Urothelium cell line (cell line): Measurements from ENCODE around the gene HOXA9.

Experiments
- DNase-seq: peaks from one replicate; pipeline ENCODE4 v3.0.0; 2011; ENCODE audit warnings: low spot score, mixed read lengths
- FAIRE-seq: peaks from 2 replicates; lab custom pipeline; 2011; peaks lifted over from hg19 to GRCh38; lab: Jason Lieb, UNC

Gene HOXA9

DNA sequence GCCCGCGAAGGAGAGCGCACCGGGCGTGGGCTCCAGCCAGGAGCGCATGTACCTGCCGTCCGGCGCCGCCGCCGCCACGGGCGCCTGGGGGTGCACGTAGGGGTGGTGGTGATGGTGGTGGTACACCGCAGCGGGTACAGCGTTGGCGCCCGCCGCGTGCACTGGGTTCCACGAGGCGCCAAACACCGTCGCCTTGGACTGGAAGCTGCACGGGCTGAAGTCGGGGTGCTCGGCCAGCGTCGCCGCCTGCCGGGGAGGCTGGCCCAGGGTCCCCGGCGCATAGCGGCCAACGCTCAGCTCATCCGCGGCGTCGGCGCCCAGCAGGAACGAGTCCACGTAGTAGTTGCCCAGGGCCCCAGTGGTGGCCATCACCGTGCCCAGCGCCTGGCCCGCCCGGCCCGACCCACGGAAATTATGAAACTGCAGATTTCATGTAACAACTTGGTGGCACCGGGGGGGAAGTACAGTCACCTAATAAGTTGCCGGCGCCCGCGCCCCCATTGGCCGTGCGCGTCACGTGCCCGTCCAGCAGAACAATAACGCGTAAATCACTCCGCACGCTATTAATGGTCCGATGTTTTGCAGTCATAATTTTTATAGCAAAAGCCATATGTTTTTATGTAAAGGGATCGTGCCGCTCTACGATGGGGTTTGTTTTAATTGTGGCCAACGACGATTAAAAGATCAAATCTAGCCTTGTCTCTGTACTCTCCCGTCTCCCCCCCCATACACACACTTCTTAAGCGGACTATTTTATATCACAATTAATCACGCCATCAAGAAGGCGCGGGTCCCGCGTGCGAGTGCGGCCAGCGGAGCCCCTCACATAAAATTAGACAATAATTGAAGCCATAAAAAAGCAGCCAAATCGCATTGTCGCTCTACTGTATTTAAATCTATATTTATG, at the start of gene HOXA9:
TSS of gene HOXA9 (minus strand) at position 449 of the 907 bp plus-strand sequence. CDS start at position 369, 80 bp downstream.
- DNase-seq (peak; percentile 84), FAIRE-seq (peak; percentile 96)

GRCh38 chr7:27214239-27214950, 49.1 kb upstream of the HOXA9 start:
- DNase-seq: no peak
- FAIRE-seq: no peak

- FAIRE-seq: no peak
- no peak for DNase-seq
Measured at GRCh38 chr7:27213433-27214238, 48.3 kb upstream of the HOXA9 start.

GRCh38 chr7:27212497-27213432, 47.4 kb upstream of the HOXA9 start:
- FAIRE-seq (no peak), DNase-seq (no peak)

DNA sequence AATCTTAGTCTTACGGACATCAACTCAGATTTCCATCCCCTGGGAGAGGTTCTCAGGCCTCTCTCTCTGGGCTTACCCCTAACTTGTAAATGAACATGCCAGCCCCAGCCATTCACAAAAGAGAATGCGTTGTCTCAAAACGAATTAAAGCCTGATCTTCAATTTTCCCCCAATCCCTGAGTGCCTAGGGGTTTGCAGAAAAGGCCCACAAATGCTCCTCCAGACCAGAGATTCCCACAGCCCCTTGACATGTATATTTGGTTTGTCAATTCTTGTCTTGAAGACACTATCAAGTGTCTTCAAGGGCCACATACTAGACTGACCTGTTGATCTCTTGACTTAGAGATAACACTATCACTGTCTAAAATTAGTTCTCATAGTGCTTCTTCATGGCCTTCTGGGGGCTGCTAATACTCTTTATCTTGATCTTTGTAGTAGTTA, 46.4 kb upstream of the HOXA9 start:
- FAIRE-seq: no peak
- no peak for DNase-seq

GRCh38 chr7:27211084-27211446, 45.7 kb upstream of the HOXA9 start:
- FAIRE-seq (no peak), DNase-seq (no peak)

DNA sequence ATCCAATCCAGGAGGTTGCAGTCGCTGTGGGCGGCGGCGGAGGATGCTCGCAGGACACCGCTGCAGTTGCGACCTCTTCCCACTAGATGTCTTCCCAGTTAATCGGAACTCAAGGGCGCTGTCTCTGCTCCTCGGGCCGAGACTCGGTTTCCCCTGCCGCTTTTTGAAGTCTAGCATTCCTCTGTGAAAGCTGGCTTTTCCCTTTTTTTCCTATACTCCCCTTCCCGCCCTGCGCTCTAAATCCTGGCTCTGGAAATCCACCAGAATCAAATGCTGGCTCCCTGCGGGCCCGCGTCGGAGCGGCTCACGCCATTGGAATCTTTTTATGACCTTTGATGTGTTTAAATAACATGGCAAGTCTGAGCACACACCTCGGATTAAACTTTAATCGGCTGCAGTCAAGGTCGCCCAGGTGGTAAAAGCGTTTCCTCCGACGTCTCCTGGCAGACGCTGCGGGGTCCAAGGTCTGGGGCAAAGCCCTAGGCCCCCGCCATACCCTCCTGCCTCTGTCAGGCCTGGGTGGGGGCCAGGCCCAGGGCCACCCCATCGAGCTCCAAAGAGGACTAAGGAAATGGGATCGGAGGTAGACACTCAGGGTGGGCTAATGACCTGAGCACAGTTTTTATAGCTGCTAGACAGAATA, 45.2 kb upstream of the HOXA9 start:
- FAIRE-seq: peak; percentile 77
- peak; percentile 86 for DNase-seq

DNA sequence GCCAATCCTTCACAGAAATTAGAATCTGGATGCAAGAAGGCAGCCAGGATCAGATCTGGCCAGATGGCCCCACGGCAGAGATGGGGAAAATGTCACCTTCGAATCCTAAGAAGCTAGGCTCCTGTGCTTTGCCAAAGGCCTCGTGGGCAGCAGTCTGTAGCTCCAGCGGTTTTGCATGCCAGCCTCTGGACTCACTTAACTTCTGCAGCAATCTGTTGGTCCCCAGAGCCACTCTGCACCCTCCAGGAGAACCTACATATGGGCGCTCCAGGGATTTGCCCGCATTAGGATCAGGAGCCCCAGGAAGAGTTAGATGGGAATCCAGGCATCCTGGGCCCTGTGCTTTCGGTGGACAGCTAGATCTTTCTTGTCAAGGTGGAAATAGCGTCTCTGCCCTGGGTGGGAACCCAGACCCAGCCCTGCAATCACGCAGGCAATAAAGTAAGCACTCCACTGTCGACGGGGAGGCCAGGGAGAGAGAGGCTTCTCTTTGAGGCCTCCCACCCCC, 44.6 kb upstream of the HOXA9 start:
- no peak for DNase-seq
- FAIRE-seq: no peak

DNA sequence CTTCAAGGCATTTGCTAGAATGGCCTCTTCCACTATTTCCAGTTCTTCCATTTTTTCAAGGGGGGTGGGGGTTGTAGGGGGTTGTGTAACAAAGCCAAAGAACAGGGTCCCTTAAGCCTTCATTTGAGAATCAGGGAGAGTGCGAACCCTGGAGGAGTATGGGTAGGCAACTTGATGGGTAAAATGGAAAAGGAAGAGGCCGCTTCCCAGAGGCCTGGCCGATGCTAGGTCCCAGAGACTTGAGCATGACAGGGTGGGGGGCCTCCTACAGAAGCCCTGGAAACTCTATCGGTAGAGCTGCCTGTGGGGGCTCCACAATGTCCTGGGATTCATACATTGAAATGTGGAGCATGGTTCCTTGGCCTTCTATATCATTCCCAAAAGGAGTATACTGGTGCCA, 43.7 kb upstream of the HOXA9 start:
- no peak for FAIRE-seq
- no peak for DNase-seq

- FAIRE-seq (peak; percentile 13), DNase-seq (no peak)
Measured at GRCh38 chr7:27207348-27207985, 42.1 kb upstream of the HOXA9 start.

DNA sequence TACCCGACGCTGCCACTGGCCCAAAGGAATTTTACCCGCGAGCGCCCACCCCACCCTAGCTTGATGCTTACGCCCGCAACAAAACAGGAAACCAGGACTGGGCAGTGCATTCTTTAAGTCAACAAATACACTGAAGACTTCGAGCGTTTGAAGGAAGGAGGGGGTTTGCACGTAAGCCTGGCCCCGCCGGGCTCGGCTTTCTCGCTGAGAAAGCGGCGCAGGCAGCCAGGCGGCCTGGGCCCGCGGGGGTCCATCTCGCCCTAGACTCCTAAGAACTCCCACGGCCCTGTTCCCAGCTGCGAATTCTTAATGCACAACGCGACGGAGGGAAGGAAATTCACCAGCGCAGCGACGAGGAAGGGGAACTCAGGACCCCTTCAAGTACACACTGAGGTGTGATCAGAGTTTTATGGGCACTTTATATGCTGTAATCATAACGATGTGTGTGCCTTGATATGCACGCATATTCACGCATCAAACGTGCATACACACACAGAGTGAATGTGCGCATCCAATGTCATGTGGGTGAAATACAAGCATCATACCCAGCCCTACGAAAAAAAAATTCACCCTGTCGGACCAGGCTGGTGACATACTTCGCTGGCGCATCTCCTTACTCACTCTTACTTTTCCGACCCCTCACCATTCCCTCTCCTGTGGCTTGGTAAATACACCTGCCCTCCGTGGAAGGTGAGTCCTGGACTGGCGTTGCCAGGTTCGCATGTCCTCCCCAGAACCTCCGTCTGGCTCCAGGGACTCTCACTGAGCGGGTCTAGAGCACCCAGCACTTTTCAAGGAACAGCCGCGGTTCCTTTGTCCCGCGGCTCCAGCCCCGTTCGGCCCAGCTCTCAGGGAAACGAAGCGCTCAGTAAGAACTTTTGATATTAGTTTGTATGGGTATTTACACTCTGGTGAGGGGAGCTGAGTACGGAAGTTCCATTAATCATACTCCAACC, 40.3 kb upstream of the HOXA9 start:
- FAIRE-seq (peak; percentile 94), DNase-seq (no peak)

DNA sequence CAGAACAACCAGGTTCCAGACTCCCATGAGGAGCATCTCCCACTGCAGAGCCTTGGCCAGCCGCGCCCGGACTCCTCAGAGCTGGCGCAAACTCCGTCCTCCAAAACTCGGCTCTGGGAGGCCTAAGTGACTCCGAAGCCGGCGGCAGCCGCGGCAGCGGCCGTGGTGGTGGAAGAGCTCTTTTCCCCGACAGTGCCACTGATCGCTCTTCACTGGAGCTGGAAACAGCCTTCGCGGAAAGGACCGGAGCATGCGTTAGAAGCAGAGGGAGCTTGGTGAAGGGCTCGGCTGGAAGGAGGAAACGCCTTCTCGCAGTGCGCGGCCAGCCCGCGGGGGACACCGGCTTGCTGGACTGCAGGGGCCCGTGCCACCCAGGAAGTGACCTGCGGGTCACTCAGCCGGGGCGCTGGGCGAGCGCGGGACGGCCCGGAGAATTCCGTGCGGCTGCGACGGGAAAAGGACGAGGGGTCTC, 39.5 kb upstream of the HOXA9 start:
- FAIRE-seq (no peak), DNase-seq (no peak)

GRCh38 chr7:27203964-27204594, 38.7 kb upstream of the HOXA9 start:
- FAIRE-seq (no peak), DNase-seq (no peak)

- FAIRE-seq: no peak
- DNase-seq: no peak
Measured at GRCh38 chr7:27203365-27203953, 38.1 kb upstream of the HOXA9 start.

DNA sequence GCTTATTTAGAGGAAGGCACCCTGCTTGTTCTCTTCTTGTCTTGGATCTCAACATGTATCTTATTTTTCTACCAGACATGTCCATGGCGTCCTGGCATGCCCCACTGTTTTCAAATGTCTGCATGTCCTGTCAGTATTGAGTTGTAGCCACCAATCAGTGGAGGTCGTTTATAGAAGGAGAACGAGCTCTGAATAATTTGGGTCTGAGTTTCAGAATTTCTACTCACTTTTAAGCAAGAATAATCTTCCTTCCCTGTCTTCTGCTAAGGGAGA, 37.5 kb upstream of the HOXA9 start:
- DNase-seq (no peak), FAIRE-seq (no peak)

GRCh38 chr7:27202018-27202861, 36.9 kb upstream of the HOXA9 start:
- DNase-seq (no peak), FAIRE-seq (no peak)
